ENCODE measurements around the gene JAZF1. TPM values are rescaled to one million over a fixed set of nuclear protein-coding genes. Genes with fewer than 3 reads are reported as not detected.

The JAZF1 gene
- total RNA-seq, 2 donors from 2014 or later: 12.6 to 23.6 TPM

DNA sequence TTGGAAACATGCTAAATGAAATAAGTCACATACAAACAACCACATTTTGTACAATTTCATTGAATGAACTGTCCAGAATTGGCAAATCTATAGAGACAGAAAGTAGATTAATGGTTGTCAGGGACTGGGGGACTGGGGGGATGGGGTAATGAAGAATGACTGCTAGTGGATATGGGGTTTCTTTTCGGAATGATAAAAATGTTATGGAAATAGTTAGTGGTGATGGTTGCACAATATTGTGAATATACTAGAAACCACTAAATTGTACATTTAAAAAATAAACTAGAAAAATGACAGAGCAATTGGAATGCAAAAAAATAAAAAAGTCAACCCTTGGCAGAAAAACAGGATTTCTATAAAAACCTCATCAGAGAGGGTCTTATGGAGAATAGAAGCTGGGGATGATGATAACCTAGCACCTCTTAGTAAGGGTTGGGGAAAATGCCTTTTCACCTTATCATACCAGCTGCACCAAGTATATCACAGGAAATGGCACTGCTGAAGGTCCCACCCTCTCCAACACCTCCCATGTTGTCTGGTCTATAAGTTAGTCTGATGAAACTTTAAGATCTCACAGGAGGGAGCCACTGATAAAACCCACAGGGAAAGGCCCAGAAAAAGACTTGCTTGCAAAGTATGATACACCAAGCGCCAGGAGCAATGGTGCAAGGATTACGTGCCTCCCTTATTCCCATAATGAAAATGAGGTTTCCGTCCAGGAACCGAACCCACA lies 23.1 kb upstream of the JAZF1 start:
- peaks cover 4% of the 10 kb centered on the region for H3K9me3 Mint-ChIP-seq
- H3K27me3 Mint-ChIP-seq: no peaks in the 10 kb centered on the region
- peaks cover 12% of the 10 kb centered on the region for H3K36me3 Mint-ChIP-seq
- peak; percentile 80 for DNase-seq (ENCODE audit: low spot score)
- H3K27ac Mint-ChIP-seq: peak overlapping the region; percentile 26 to 70
- H3K4me1 Mint-ChIP-seq (ENCODE audit: low read depth in 2 of 2): peaks cover 69 to 78% of the 10 kb centered on the region in 2 donors
- peak overlapping the region; percentile 58 for H3K4me3 Mint-ChIP-seq
- peak; percentile 89 to 94 for ATAC-seq

DNA sequence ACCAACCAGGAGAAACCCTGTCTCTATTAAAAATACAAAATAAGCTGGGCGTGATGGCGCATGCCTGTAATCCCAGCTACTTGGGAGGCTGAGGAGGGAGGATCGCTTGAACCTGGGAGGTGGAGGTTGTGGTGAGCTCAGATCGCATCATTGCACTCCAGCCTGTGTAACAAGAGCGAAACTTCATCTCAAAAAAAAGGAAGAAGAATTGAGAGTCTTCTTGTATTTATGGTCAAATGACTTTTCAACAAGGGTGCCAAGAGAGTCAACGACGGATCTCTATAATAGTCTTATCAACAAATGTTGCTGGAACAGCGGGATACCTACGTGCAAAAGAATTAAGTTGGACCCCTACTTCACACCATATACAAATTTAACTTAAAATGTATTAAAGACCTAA lies 21.6 kb upstream of the JAZF1 start:
- DNase-seq (ENCODE audit: low spot score): no peak
- peaks cover 4% of the 10 kb centered on the region for H3K9me3 Mint-ChIP-seq

DNA sequence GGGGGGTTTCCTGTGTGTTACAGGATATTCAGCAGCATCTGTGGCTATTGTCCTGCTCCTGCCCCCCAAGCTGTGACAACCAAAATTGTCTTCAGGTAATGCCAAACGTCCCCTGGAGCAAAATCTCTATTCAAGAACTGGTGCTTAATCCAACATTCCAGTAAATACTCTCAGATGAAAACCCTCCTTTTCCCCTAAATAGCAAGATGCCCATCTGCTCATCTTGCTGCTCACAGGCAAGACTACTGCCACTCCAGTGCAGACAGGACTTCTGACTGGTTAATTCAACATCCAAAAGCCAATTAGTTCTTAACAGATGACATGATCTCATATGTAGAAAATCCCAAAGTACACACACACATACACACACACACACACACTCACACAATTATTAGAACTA lies 20.5 kb upstream of the JAZF1 start:
- peaks cover 69 to 71% of the 10 kb centered on the region in 2 donors for H3K4me1 Mint-ChIP-seq (ENCODE audit: low read depth in 2 of 2)
- no peak for ATAC-seq
- no peak for DNase-seq (ENCODE audit: low spot score)
- no peaks in the 10 kb centered on the region for H3K27me3 Mint-ChIP-seq
- H3K27ac Mint-ChIP-seq: peak overlapping the region; percentile 11 to 77
- H3K4me3 Mint-ChIP-seq: peak overlapping the region; percentile 28
- no peaks in the 10 kb centered on the region for H3K36me3 Mint-ChIP-seq
- no peaks in the 10 kb centered on the region for H3K9me3 Mint-ChIP-seq

More for the DNA sequence above, 21.6 kb upstream of the JAZF1 start:
- no peaks in the 10 kb centered on the region for H3K27me3 Mint-ChIP-seq
- no peak for ATAC-seq
- H3K4me3 Mint-ChIP-seq: no peak overlapping the region
- peaks cover 7% of the 10 kb centered on the region for H3K36me3 Mint-ChIP-seq
- H3K27ac Mint-ChIP-seq: peak overlapping the region; percentile 26 to 70
- peaks cover 69 to 71% of the 10 kb centered on the region in 2 donors for H3K4me1 Mint-ChIP-seq (ENCODE audit: low read depth in 2 of 2)

DNA sequence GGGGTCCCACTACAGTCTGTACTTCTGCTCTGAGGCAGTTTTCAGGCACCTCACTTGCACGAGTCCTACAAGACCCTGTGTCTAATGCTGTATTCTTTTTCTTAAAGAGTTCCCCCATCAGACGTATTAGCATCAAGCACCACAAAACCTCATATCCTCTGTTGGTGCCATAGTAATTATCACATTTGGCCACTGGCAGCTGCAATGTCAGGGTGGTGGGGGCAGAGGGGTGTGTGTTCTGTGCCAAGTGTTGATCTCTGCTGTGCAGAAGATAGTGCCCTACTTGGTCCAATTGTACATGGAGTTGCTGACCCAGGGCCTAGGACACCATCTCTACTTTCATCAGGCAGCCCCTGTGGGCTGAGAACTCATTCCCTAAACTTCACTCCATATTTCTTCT lies 20.0 kb upstream of the JAZF1 start:
- peak overlapping the region; percentile 28 for H3K4me3 Mint-ChIP-seq
- H3K27me3 Mint-ChIP-seq: no peaks in the 10 kb centered on the region
- peak in 1 of 2 donors; percentile 62 for ATAC-seq

DNA sequence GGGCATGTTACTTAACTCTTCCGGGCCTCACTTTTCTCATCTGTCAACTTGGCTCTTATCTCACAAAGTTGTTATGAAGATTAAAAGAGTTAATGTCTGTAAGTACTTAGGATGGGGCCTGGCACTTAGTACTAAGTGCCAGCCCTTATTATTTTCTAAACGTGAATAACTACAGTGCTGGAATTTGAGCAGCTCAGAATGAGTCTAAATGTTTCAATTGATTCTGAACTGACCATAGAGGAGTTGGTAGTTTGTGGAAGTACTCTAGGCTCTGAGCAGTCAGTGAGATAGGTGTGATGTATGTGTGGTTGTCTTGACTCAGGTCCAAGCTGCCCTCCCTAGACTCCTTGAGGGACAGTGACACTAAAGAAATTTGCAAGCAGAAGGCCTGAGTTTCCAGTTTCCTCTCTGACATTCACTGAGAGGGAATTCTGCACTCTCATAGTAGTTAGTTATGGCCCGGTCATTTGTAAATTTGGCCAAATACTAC lies 18.5 kb upstream of the JAZF1 start:
- no peaks in the 10 kb centered on the region for H3K36me3 Mint-ChIP-seq
- ATAC-seq (no peak), DNase-seq (ENCODE audit: low spot score) (no peak)
- H3K4me3 Mint-ChIP-seq: no peak overlapping the region
- no peaks in the 10 kb centered on the region for H3K9me3 Mint-ChIP-seq
- H3K27ac Mint-ChIP-seq: peak overlapping the region in 1 of 2 donors; percentile 77
- H3K4me1 Mint-ChIP-seq (ENCODE audit: low read depth in 2 of 2): peaks cover 69% of the 10 kb centered on the region in 2 donors
- H3K27me3 Mint-ChIP-seq: no peaks in the 10 kb centered on the region

More for the DNA sequence above, 20.0 kb upstream of the JAZF1 start:
- H3K9me3 Mint-ChIP-seq: no peaks in the 10 kb centered on the region
- no peak for DNase-seq (ENCODE audit: low spot score)
- peaks cover 69 to 74% of the 10 kb centered on the region in 2 donors for H3K4me1 Mint-ChIP-seq (ENCODE audit: low read depth in 2 of 2)
- peak overlapping the region; percentile 11 to 77 for H3K27ac Mint-ChIP-seq
- no peaks in the 10 kb centered on the region for H3K36me3 Mint-ChIP-seq

DNA sequence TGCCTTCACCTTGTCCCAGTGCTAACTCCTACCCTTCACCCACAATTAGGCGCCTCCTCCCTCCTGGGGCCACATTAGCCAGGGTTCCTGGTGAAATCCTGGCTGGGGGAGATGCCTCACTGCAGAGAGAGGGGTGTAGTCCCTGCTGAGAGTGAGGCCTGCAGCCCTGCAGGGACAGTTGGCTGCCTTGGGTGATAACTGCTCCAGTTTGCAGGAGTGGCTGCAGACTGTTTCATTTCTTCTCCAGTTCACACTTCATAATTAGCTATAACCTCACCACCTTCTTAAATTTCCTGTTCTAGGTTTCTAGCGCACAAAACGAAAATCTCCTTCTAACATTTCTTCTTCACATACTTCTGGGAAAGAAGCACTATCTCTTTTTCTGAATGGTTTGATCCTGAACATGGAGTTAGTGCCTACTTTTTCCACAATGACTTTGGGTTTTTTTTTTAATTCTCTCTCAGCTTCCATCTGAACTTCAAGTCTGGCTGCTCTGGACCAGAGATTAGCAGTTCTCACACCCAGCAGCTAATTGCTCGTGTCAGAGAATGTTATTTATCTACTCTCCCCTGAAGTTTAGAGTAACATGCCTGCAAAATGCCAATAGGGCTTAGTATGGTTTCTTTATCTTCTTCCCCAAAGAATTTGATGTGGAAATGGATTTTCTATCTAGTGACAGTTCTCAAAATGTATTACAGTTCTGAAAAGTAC lies 15.5 kb upstream of the JAZF1 start:
- peak overlapping the region; percentile 39 to 84 for H3K27ac Mint-ChIP-seq
- H3K27me3 Mint-ChIP-seq: no peaks in the 10 kb centered on the region
- H3K4me1 Mint-ChIP-seq (ENCODE audit: low read depth in 2 of 2): peaks cover 57% of the 10 kb centered on the region in 2 donors
- H3K9me3 Mint-ChIP-seq: no peaks in the 10 kb centered on the region
- no peaks in the 10 kb centered on the region for H3K36me3 Mint-ChIP-seq
- peak; percentile 52 to 57 for ATAC-seq
- H3K4me3 Mint-ChIP-seq: peak overlapping the region; percentile 56
- DNase-seq (ENCODE audit: low spot score): no peak

DNA sequence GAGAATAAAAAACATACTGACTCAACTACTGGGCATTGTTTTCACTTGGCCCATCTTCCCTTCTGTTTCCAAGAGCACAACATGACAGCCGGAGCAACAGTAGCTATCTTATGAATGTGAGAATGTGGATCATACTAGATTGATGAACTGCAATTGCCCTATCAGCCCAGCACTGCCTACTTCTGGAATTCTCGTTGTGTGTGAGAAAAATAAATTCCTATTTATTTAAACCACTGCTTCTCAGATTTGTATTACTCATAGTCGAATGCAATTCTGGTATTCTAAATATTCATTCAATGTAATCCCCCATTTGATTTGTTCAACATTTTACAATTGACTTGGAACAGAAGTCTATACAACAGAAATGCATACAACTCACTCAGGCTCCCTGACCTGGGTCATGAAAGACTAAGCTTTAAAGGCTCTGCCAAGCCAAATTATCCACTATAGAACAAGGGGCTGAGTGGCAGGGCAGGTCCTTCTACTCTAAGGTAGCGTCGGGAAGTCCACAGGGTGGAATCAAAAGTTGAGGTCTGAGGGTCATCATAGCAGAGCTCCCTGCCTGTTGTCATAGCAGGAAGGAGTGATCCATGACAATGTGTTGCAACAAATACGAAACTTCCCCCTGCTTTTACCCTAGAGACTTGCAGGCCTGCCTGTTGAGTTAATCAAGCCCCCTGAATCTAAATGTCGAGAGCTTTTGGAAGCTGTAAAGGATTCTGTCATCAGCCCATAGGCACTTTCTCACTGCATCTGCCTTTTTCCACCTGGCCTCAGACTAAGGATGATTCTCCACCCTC lies 12.4 kb upstream of the JAZF1 start:
- DNase-seq (ENCODE audit: low spot score): no peak
- peaks cover 52 to 59% of the 10 kb centered on the region in 2 donors for H3K4me1 Mint-ChIP-seq (ENCODE audit: low read depth in 2 of 2)

DNA sequence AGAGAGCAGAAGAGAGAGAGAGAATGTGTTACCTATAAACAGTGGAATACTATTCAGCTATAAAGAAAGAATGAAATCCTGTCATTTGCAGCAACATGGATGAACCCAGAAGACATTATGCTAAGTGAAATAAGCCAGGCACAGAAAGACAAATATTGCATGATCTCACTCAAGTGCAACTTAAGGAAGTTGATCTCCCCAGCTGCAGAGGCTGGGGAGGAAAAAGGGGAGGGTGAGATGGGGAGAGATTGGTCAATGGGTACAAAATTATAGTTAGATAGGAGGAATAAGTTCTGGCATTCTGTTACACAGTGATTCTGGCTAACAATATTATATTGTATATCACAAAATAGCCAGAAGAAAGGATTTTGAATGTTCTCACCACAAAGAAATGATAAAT lies 11.2 kb upstream of the JAZF1 start:
- H3K4me3 Mint-ChIP-seq: no peak overlapping the region
- H3K27ac Mint-ChIP-seq: no peak overlapping the region
- peaks cover 43 to 48% of the 10 kb centered on the region in 2 donors for H3K4me1 Mint-ChIP-seq (ENCODE audit: low read depth in 2 of 2)
- ATAC-seq (no peak), DNase-seq (ENCODE audit: low spot score) (no peak)
- H3K27me3 Mint-ChIP-seq: no peaks in the 10 kb centered on the region
- H3K36me3 Mint-ChIP-seq: no peaks in the 10 kb centered on the region
- no peaks in the 10 kb centered on the region for H3K9me3 Mint-ChIP-seq

More for the DNA sequence above, 12.4 kb upstream of the JAZF1 start:
- Mint-ChIP-seq H3K36me3 (no peaks in the 10 kb centered on the region), H3K27me3 (no peaks in the 10 kb centered on the region), H3K4me3 (no peak overlapping the region), H3K9me3 (no peaks in the 10 kb centered on the region), H3K27ac (no peak overlapping the region)
- no peak for ATAC-seq

DNA sequence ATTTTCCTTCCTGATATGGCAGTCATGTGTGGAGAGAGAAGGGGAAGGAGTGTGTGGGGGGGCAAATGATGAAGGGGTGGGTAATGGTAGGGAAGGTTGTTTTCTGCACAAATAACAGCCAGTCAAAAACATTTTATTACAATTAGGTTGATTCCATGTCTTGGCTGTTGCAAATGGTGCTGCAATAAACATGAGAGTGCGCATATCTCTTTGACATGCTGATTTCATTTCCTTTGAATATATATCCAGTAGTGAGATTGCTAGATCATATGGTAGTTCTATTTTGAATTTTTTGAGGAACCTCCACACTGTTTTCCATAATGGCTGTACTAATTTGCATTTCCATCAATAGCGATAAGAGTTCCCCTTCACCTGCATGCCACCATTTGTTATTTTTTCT lies 10.6 kb upstream of the JAZF1 start:
- H3K27me3 Mint-ChIP-seq: no peaks in the 10 kb centered on the region

DNA sequence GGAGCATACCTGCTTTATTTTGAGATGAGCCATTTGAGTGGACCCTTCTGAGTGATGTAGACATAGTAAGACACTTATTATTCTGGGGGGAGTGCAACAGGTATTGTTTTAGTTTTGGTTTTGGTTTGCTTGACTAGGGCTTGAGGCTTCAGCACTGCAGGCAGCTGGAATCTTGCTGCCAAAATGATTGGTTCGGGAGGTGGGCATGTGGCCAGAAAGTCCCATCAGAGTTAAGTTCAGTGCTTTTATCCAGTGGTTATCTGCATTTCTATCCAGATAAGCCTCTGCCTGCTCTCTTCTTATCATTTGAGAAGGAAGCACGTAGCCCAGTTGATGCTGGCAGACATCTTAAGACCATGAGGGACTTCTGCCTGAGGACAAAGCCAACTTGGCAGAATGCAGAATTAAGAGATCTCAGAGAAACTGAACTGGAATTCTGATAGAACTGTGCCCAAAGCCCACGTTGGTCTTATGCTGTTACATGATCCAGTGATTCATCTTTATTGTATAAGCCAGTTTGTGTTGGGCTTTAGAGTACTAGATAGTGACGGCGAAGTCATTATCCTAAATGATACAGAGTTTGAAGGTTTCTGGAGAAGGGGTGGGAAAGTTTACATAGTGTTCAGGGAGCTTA lies 9.6 kb upstream of the JAZF1 start:
- Mint-ChIP-seq H3K27ac (peak overlapping the region; percentile 34 to 60), H3K36me3 (no peaks in the 10 kb centered on the region), H3K27me3 (no peaks in the 10 kb centered on the region)

More for the DNA sequence above, 10.6 kb upstream of the JAZF1 start:
- no peak overlapping the region for H3K4me3 Mint-ChIP-seq
- H3K36me3 Mint-ChIP-seq: no peaks in the 10 kb centered on the region
- no peak overlapping the region for H3K27ac Mint-ChIP-seq
- H3K9me3 Mint-ChIP-seq: no peaks in the 10 kb centered on the region
- peaks cover 37 to 42% of the 10 kb centered on the region in 2 donors for H3K4me1 Mint-ChIP-seq (ENCODE audit: low read depth in 2 of 2)
- ATAC-seq (no peak), DNase-seq (ENCODE audit: low spot score) (no peak)

DNA sequence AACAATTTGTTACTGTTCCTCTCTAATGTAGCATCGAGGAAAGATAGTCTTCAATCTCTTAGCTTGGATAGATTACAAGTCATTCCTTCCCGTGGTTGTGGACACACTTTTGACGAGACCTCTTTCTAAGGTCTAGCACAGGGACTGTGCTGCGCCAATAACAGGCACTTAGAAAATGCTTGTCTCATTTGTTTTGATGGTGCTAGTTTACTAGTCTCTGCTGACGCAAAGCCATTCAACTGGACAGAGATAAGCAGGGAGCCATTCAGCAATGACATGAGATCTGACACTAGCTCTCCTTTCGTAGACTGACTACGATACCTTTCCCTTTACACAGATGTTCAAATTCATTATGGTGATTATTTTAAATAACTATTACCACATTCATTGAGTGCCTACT lies 6.4 kb upstream of the JAZF1 start:
- no peak for DNase-seq (ENCODE audit: low spot score)
- peaks cover 39% of the 10 kb centered on the region in 2 donors for H3K4me1 Mint-ChIP-seq (ENCODE audit: low read depth in 2 of 2)
- no peak for ATAC-seq
- H3K4me3 Mint-ChIP-seq: no peak overlapping the region
- no peaks in the 10 kb centered on the region for H3K36me3 Mint-ChIP-seq
- H3K27me3 Mint-ChIP-seq: no peaks in the 10 kb centered on the region
- H3K9me3 Mint-ChIP-seq: no peaks in the 10 kb centered on the region
- H3K27ac Mint-ChIP-seq: no peak overlapping the region

More for the DNA sequence above, 9.6 kb upstream of the JAZF1 start:
- DNase-seq (ENCODE audit: low spot score) (no peak), ATAC-seq (no peak)
- H3K4me3 Mint-ChIP-seq: peak overlapping the region; percentile 34
- H3K9me3 Mint-ChIP-seq: no peaks in the 10 kb centered on the region
- H3K4me1 Mint-ChIP-seq (ENCODE audit: low read depth in 2 of 2): peaks cover 32 to 33% of the 10 kb centered on the region in 2 donors

DNA sequence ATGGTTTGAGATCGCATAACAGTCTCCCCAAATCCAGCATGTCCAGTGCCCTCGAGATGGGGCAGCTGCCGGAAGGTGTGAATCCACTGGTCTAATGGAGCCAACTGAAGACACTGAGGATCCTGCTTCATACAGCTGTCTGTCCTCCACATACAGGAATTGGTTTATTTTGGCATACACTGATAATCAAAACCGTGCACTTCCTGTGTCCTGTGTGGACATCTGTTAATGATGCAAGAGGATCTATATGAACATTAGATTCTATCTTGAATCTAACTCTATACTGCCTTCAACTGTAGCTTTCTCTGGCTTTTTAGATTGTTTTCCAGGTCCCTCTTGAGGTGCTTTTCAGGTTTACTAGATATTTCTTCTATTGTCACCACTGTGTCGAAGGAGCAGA lies 3.0 kb upstream of the JAZF1 start:
- no peak overlapping the region for H3K4me3 Mint-ChIP-seq
- peaks cover 31 to 37% of the 10 kb centered on the region in 2 donors for H3K4me1 Mint-ChIP-seq (ENCODE audit: low read depth in 2 of 2)
- H3K27ac Mint-ChIP-seq: no peak overlapping the region
- H3K27me3 Mint-ChIP-seq: no peaks in the 10 kb centered on the region
- H3K36me3 Mint-ChIP-seq: no peaks in the 10 kb centered on the region
- no peaks in the 10 kb centered on the region for H3K9me3 Mint-ChIP-seq
- no peak for DNase-seq (ENCODE audit: low spot score)
- ATAC-seq: no peak

DNA sequence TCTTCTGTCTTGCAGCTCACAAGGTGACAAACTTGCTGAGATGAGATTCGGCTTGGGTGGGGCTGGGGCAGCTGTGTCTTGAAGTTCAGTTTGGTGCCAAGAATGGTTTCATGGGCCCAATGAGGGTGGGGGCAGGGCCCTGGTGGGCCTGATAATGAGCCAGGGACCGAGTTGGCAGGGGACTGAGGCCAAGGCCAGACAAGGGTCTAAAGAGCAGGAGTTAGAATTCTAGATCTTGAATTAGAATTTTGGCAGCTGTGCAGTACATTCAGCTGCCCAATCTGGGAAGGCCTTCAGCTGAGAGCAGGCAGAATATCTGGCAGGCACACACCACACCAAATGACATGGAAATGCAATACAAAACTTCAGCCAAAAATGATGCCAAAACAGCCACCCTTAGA lies 1.5 kb upstream of the JAZF1 start:
- H3K4me3 Mint-ChIP-seq: peak overlapping the region; percentile 86
- no peak for DNase-seq (ENCODE audit: low spot score)
- H3K27me3 Mint-ChIP-seq: no peaks in the 10 kb centered on the region
- no peaks in the 10 kb centered on the region for H3K9me3 Mint-ChIP-seq
- H3K36me3 Mint-ChIP-seq: no peaks in the 10 kb centered on the region
- peaks cover 42 to 43% of the 10 kb centered on the region in 2 donors for H3K4me1 Mint-ChIP-seq (ENCODE audit: low read depth in 2 of 2)
- H3K27ac Mint-ChIP-seq: peak overlapping the region; percentile 60 to 70
- no peak for ATAC-seq

Measured in natural killer cell treated with Interleukin-12 subunit alpha and Interleukin-12 subunit beta and Interleukin-15 and Interleukin-18, amount 100 ng/mL, for 72 hours (primary cell).